Fibroblast of lung (primary cell): Measurements from ENCODE around the gene CCDC57.

Experiments used
- EZH2 ChIP-seq: IDR thresholded peaks from 2 replicates; pipeline ENCODE4 v1.5.1; 2012; ENCODE audit warnings: low read length, control low read depth, mild to moderate bottlenecking; ENCODE audit errors: missing control alignments
- TF ChIP-seq, protein P1 (sequence below), 2 donors: IDR thresholded peaks in 1 of 2; conservative IDR thresholded peaks in 1 of 2; 1 replicate in 1 of 2; 2 replicates in 1 of 2; pipeline ENCODE4 v1.5.1; 2011 to 2012; ENCODE audit warnings: low read length in 2 of 2, control low read depth in 1 of 2, inconsistent platforms in 1 of 2, low read depth in 1 of 2, mild to moderate bottlenecking in 1 of 2

DNA sequence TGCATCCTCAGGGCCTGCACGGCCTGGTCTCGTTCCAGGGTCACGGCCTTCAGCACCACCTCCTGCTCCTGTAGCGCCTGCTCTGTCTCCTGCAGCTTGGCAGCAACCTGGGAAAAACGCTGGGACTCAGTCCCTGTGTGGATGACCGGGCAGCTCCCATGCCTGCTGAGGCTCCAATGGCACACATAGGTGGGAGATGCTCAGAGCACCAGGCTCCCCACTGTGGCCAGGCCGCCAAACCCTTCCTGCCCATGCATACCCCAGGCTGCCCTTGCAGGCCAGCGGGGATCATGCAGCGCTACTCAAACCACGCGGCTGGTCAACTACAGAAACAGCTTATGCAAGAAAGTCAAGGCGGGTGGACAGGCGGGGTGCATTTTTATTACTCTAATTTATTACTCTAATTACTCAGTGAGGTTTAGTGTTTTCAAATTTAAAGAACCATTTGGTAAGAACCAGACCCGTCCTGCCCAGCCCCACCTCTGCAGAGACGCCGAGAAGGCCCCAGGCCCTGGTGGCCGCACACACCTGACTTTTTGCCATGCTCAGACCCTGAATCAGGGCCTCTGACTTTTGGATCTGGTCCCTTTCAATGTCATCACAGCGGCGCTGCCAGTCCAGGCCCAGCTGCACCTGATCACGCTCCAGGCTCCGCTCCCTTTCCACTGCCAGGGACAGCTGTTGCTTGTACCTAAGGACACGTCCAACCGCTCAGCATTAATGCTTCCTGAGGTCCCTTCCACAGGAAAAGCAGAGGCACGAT lies 34.0 kb downstream of the CCDC57 start:
- TF ChIP-seq, protein P1, sequence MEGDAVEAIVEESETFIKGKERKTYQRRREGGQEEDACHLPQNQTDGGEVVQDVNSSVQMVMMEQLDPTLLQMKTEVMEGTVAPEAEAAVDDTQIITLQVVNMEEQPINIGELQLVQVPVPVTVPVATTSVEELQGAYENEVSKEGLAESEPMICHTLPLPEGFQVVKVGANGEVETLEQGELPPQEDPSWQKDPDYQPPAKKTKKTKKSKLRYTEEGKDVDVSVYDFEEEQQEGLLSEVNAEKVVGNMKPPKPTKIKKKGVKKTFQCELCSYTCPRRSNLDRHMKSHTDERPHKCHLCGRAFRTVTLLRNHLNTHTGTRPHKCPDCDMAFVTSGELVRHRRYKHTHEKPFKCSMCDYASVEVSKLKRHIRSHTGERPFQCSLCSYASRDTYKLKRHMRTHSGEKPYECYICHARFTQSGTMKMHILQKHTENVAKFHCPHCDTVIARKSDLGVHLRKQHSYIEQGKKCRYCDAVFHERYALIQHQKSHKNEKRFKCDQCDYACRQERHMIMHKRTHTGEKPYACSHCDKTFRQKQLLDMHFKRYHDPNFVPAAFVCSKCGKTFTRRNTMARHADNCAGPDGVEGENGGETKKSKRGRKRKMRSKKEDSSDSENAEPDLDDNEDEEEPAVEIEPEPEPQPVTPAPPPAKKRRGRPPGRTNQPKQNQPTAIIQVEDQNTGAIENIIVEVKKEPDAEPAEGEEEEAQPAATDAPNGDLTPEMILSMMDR (conservative IDR thresholded peaks at IDR 0.05 in 1 of 2, IDR thresholded peaks at IDR 0.05 in 1 of 2; ENCODE audit: low read depth in 1 of 2, low read length in 2 of 2): no peak
- TF ChIP-seq EZH2: no peak
